Stomach (tissue), 4 donors: ENCODE data around the gene SEMA4D.

Source experiments
- CTCF ChIP-seq, 7 experiments: fragments of 450-650 bp in 4 of 7; fragments of 200-600 bp in 3 of 7; sonication (generic) in 3 of 7; IDR thresholded peaks; one replicate each; pipeline ENCODE4 v1.5.1; 2016 to 2019; ENCODE audit warnings: antibody characterized with exemption in 7 of 7, control low read depth in 2 of 7, mild to moderate bottlenecking in 1 of 7
- EP300 ChIP-seq: sonication (generic); formaldehyde crosslinking; IDR thresholded peaks from one replicate; pipeline ENCODE4 v1.6.1; 2017; ENCODE audit warnings: antibody characterized with exemption
- POLR2A ChIP-seq, 4 donors: fragments of 450-650 bp; IDR thresholded peaks; one replicate each; pipeline ENCODE4 v1.6.1; 2016; ENCODE audit warnings: antibody characterized with exemption in 4 of 4, control low read depth in 2 of 4, mild to moderate bottlenecking in 1 of 4, moderate library complexity in 1 of 4
- POLR2AphosphoS5 ChIP-seq, 3 donors: sonication (generic); formaldehyde crosslinking; IDR thresholded peaks; one replicate each; pipeline ENCODE4 v1.6.1; 2016; ENCODE audit warnings: antibody characterized with exemption in 3 of 3

GRCh38 chr9:89439571-89439970, 58.3 kb downstream of the SEMA4D start:
- no peak for TF ChIP-seq CTCF (IDR thresholded peaks at IDR 0.05)
- TF ChIP-seq POLR2AphosphoS5 (IDR thresholded peaks at IDR 0.05), result no peak
- TF ChIP-seq POLR2A (IDR thresholded peaks at IDR 0.05), result no peak
- TF ChIP-seq EP300, result no peak
